GM06990 (cell line): ENCODE measurements around the gene GNLY.
"Not testable (repeated sequence)": the region's sequence is repeated elsewhere in the genome, so short reads cannot be mapped to it uniquely, and the experiment has no call there.

Source experiments
- DNase-seq: peaks from one replicate; pipeline ENCODE4 v3.0.0-alpha.2; 2011; ENCODE audit not compliant: insufficient read length; ENCODE audit errors: extremely low read depth
- H3K27me3 ChIP-seq: replicated peaks from 2 replicates; pipeline ENCODE4 v1.6.0; 2011; ENCODE audit warnings: low read length; ENCODE audit not compliant: control insufficient read depth, insufficient read depth
- H3K36me3 ChIP-seq: 2 replicates; pipeline ENCODE4 v1.5.1; 2011; ENCODE audit warnings: low read length; ENCODE audit not compliant: control insufficient read depth, insufficient read depth
- H3K4me3 ChIP-seq: replicated peaks from 2 replicates; pipeline ENCODE4 v1.5.1; 2011; ENCODE audit warnings: low read depth, mild to moderate bottlenecking, control low read depth, low read length
- TF ChIP-seq, protein P1 (sequence below): IDR thresholded peaks from 2 replicates; pipeline ENCODE4 v1.5.1; 2011; ENCODE audit warnings: low read length, control low read depth, mild to moderate bottlenecking, inconsistent platforms; ENCODE audit not compliant: insufficient read depth, poor library complexity, severe bottlenecking

Gene GNLY

DNA sequence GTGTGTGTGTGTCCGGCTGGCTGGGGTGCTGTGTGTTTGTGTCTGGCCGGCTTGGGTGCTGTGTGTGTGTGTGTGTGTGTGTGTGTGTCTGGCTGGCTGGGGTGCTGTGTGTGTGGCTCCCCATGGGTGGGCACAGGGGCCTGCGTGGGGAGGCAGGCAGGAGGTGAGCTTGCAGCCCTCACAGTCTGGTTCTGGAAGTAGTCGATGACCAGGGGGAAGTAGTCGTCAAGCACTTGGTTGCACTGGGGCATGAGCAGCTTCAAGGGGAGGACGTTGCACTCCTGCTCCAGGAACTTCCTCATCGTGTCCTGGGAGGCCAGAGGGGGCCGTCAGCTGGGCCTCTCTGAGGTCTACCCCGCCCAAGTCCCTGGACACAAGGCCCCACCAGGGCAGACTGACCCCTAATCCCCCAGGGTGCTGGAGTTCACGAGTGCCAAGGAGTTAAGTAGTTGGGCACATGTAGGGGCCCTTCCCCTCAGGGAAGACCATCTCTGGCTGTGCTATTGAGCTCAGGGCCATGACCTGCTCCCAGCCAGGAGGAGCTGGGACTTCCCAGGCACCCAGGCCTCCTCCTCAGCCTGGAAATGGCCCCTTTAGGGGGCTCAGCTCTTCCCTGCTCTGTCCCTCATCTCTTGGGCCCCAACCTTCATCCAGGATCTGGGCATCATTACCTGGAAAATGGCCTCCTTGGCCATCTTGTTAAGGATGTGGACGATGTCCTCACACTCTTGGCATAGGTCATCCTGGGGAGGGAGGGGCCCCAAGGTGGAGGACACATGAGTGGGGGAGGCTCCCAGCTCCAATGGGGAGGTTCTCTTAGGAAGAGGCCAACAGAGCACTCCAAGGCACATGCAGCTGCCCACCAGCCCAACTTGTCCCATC, 27.5 kb upstream of the GNLY start:
- H3K4me3 ChIP-seq, result no peak overlapping the region
- no peaks in the 10 kb centered on the region for H3K27me3 ChIP-seq
- H3K36me3 ChIP-seq, result no peaks in the 10 kb centered on the region
- DNase-seq, result no peak
- TF ChIP-seq, protein P1, sequence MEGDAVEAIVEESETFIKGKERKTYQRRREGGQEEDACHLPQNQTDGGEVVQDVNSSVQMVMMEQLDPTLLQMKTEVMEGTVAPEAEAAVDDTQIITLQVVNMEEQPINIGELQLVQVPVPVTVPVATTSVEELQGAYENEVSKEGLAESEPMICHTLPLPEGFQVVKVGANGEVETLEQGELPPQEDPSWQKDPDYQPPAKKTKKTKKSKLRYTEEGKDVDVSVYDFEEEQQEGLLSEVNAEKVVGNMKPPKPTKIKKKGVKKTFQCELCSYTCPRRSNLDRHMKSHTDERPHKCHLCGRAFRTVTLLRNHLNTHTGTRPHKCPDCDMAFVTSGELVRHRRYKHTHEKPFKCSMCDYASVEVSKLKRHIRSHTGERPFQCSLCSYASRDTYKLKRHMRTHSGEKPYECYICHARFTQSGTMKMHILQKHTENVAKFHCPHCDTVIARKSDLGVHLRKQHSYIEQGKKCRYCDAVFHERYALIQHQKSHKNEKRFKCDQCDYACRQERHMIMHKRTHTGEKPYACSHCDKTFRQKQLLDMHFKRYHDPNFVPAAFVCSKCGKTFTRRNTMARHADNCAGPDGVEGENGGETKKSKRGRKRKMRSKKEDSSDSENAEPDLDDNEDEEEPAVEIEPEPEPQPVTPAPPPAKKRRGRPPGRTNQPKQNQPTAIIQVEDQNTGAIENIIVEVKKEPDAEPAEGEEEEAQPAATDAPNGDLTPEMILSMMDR, result no peak

DNA sequence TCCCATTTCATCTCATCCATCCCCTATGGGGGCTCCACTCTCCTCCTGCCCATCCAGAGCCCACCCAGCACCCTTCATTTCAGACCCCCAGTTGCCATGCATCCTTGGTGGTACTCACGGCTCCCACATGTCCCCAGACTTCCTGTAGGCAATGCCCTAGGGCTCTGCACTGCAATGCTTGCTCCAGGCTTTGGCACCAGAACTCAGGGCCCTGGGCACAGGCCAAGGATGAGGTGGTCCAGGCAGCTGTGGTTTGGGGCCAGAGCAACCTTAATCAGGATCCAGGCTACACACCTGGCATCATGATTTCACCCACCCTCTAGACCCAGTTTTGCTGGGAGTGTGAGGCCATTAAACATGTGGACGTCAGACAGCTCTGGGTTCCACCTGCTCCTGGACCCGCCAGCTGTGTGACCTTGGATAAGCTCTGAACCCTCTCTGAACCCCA, 26.6 kb upstream of the GNLY start:
- TF ChIP-seq, protein P1, result no peak
- no peaks in the 10 kb centered on the region for H3K27me3 ChIP-seq
- no peak for DNase-seq
- H3K36me3 ChIP-seq, result no peaks in the 10 kb centered on the region
- H3K4me3 ChIP-seq, result no peak overlapping the region

GRCh38 chr2:85668009-85668856, 25.9 kb upstream of the GNLY start, which contains the start of gene SFTPB:
Gene SFTPB, minus strand, starts transcription at chr2:85668199. Its CDS starts 16 bp downstream, at chr2:85668183.
- no peak for DNase-seq
- Histone ChIP-seq H3K4me3 (no peak within 1 kb of the TSS), H3K36me3 (no peaks in the 10 kb centered on the region), H3K27me3 (no peaks in the 10 kb centered on the region)
- TF ChIP-seq, protein P1, result no peak

GRCh38 chr2:85668857-85669142, 25.4 kb upstream of the GNLY start:
- Histone ChIP-seq H3K36me3 (no peaks in the 10 kb centered on the region), H3K27me3 (no peaks in the 10 kb centered on the region), H3K4me3 (no peak overlapping the region)
- DNase-seq, result no peak
- TF ChIP-seq, protein P1, result no peak

- no peak for DNase-seq
- H3K4me3 ChIP-seq, result no peak overlapping the region
- H3K27me3 ChIP-seq, result no peaks in the 10 kb centered on the region
- TF ChIP-seq, protein P1, result no peak
- no peaks in the 10 kb centered on the region for H3K36me3 ChIP-seq
These were observed 24.6 kb upstream of the GNLY start for GRCh38 chr2:85669549-85669948.

DNA sequence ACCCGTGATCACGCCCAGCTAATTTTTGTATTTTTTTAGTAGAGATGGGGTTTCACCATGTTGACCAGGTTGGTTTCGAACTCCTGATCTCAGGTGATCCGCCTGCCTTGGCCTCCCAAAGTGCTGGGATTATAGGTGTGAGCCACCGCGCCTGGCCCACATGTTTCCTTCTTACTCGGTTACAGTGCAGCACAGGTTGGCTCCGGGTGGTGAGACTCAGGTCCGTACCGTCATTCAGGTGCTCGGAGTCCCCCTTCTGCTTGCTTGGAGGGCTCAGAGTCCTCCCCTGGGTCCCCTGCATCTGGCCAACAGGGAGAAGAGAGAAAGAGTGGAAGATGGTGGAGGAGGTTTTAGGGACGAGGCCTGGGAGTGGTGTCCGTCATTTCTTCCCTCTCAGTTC, 23.7 kb upstream of the GNLY start:
- not testable (repeated sequence) for H3K36me3 ChIP-seq, H3K27me3 ChIP-seq, DNase-seq, H3K4me3 ChIP-seq
